T-helper 22 cell (primary cell): ENCODE measurements around the gene ATOX1.

ENCODE experiments used
- DNase-seq: peaks from one replicate; pipeline ENCODE4 v3.0.0-alpha.2; 2020; ENCODE audit warnings: low read depth

ATOX1 gene

DNA sequence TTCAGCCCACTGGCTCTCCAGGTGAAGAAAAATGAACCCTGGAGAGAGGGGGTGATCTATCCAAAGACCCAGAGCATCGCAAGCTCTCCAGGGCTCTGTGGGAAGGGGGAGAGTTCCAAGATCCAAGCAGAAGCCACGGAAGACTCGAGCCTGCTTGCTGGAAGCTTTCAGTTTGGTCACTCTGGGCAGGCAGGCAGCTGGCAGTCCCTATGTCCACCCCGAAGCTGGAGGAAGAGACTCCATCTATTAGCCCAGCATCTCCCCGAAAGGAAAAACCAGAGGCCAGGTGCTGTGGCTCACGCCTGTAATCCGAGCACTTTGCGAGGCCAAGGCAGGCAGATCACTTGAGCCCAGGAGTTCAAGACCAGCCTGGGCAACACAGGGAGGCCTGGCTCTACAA lies 61.0 kb downstream of the ATOX1 start:
- no peak for DNase-seq

DNA sequence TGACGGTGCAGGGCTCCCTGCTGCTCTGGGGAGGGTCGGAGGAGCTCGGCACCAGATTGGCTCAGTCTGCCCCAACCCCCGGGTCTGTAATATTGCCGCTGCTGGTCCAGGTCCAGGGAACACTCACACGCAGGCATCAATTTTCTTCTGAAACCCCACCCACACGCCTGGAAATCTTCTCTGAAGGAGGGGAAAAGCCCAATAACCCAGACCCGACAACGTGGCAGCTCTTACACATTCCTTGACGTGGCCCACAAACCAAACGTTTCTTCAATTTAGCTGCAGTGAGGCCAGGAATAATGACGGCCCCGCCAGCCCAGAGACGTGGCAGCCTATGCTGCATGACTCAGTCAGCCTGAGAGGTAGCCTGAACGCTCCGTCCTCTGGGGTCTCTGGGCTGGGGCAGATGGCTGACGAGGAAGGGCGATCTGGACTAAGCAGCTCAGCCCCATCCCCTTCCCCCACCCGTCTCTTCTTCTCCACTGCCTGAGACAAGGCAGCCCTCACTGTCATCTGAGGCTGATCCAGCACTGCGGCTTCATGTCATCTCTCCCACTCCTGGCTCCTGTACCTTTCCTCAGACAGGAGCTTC lies 61.9 kb downstream of the ATOX1 start:
- DNase-seq = no peak

- DNase-seq = no peak
Measured at GRCh38 chr5:151695464-151695863, 63.0 kb downstream of the ATOX1 start.

GRCh38 chr5:151694035-151694485 lies 64.4 kb downstream of the ATOX1 start:
- DNase-seq = no peak
